ENCODE results near the gene LRRC28. TPM values are rescaled to one million over a fixed set of nuclear protein-coding genes. Genes with fewer than 3 reads are reported as not detected.

LRRC28 gene
- total and polyA plus RNA-seq, 9 of the 15 experiments (the other 6 are each of a cell fraction or from before 2014, with no cell fraction given), result 5.5 to 17.4 (median 7.9) TPM

DNA sequence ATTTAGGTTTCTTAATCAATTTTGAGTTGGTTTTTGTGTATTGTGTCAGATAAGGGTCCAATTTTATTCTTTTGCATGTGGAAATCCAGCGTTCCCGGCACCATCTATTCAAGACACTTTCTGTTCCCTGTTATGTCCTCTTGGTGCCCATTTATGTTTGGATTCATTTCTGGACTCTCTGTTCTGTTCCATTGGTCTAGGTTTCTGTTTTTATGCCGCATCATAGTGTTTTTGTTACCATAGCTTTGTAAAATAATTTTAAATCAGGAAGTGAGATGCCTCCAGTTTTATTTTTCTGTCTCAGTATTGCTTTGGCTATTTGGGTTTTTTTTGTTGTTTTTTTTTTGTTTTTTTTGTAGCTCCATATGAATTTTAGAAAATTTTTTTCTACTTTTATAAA, 97.1 kb downstream of the LRRC28 start:
- DNase-seq (ENCODE audit: extremely low read depth in 1 of 4, low spot score in 3 of 4), result no peak
- POLR2A ChIA-PET, result interaction anchor here (0.8 to 1.1 kb wide), 2 partner anchors 12 to 14 kb away, joined by 3 to 5 read pairs; no protein-coding TSS in a partner anchor
- BruUV-seq (replicated peaks), result no TSS peak

More for the DNA sequence above, 97.1 kb downstream of the LRRC28 start:
- WGBS (ENCODE audit: insufficient coverage, low coverage, missing lambda C conversion rate), result 15% methylated on average over 3 of the region's 3 CpGs
- H3K27ac ChIP-seq (ENCODE audit: extremely low read depth, low read depth, low read length), result no peak overlapping the region
- TF ChIP-seq ZNF785 (CRISPR knock-in tag; IDR thresholded peaks at IDR 0.05) (no peak), HLTF (IDR thresholded peaks at IDR 0.05) (no peak), ZNF561 (CRISPR knock-in tag; conservative IDR thresholded peaks at IDR 0.05) (no peak), MAFK (IDR thresholded peaks at IDR 0.05; ENCODE audit: low read length) (no peak), ZNF146 (CRISPR knock-in tag; IDR thresholded peaks at IDR 0.05; ENCODE audit: unreplicated experiment) (no peak), KDM1A (IDR thresholded peaks at IDR 0.05) (no peak), MECOM (CRISPR knock-in tag; IDR thresholded peaks at IDR 0.05) (no peak), ZBTB7A (IDR thresholded peaks at IDR 0.05; ENCODE audit: borderline replicate concordance, control insufficient read depth, low read depth, low read length) (no peak)
- TF ChIP-seq, protein P1, sequence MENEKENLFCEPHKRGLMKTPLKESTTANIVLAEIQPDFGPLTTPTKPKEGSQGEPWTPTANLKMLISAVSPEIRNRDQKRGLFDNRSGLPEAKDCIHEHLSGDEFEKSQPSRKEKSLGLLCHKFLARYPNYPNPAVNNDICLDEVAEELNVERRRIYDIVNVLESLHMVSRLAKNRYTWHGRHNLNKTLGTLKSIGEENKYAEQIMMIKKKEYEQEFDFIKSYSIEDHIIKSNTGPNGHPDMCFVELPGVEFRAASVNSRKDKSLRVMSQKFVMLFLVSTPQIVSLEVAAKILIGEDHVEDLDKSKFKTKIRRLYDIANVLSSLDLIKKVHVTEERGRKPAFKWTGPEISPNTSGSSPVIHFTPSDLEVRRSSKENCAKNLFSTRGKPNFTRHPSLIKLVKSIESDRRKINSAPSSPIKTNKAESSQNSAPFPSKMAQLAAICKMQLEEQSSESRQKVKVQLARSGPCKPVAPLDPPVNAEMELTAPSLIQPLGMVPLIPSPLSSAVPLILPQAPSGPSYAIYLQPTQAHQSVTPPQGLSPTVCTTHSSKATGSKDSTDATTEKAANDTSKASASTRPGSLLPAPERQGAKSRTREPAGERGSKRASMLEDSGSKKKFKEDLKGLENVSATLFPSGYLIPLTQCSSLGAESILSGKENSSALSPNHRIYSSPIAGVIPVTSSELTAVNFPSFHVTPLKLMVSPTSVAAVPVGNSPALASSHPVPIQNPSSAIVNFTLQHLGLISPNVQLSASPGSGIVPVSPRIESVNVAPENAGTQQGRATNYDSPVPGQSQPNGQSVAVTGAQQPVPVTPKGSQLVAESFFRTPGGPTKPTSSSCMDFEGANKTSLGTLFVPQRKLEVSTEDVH (IDR thresholded peaks at IDR 0.05; ENCODE audit: low read depth, partially characterized antibody), result no peak
- H3K4me2 ChIP-seq (ENCODE audit: insufficient read depth, low read length), result no peak overlapping the region
- CTCF ChIA-PET (ENCODE audit: low intra/inter-chr PET ratio), result no interaction called here
- no peaks in the 10 kb centered on the region for H3K9me3 ChIP-seq (replicated peaks; ENCODE audit: control insufficient read depth, insufficient read depth, low read depth, low read length)
- intact Hi-C loops (cut with micrococcal nuclease) (no loop called here), in situ Hi-C loops (cut with MboI) (no loop called here)
- no peaks in the 10 kb centered on the region for H3K27me3 ChIP-seq (ENCODE audit: control insufficient read depth in 2 of 2, insufficient read depth in 2 of 2, low read length in 2 of 2)
- no peaks in the 10 kb centered on the region for H4K20me1 ChIP-seq (replicated peaks; ENCODE audit: control insufficient read depth, insufficient read depth, low read length)
- no peaks in the 10 kb centered on the region for H3K9me1 ChIP-seq (ENCODE audit: control insufficient read depth, insufficient read depth, low read length)
- no peak overlapping the region for H3K4me3 ChIP-seq
- ATAC-seq (no peak), FAIRE-seq (no peak)
- no peaks in the 10 kb centered on the region for H3K4me1 ChIP-seq (replicated peaks in 1 of 2; ENCODE audit: control insufficient read depth in 2 of 2, insufficient read depth in 2 of 2, low read length in 2 of 2)
- no peaks in the 10 kb centered on the region for H3K36me3 ChIP-seq (ENCODE audit: control insufficient read depth, insufficient read depth, low read length)
- no peak overlapping the region for H3K9ac ChIP-seq (ENCODE audit: insufficient read depth in 1 of 2, low read depth in 2 of 2, low read length in 2 of 2)
- H3K79me2 ChIP-seq (ENCODE audit: control insufficient read depth, insufficient read depth, low read length), result no peaks in the 10 kb centered on the region
- H2AFZ ChIP-seq (ENCODE audit: low read depth, low read length), result no peak overlapping the region

All from K562 (cell line).